ENCODE results near the gene ARFGAP2. TPM values are rescaled to one million over a fixed set of nuclear protein-coding genes. Genes with fewer than 3 reads are reported as not detected.

The ARFGAP2 gene
- polyA plus RNA-seq, 1 donor from 2014 or later, result 213 TPM

DNA sequence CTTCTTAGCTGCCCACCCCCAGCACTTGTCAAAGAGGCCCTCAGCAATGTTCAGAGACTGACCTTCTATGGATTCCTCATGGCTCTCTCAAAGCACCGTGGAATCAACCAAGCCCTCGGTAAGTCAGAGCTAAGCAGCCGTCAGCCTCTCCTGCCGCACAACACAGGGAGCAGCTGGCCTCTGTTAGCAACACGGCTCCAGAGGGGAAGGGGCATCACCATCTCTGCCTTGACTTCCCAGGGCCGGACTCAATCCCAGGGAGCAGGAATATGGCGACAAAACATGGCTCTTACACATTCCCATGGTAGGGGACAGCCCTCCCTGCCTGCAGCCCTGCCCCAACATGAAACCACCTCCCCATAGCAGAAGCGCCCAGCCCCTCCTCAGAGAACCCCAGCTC is 18.9 kb downstream of the ARFGAP2 start:
- H4K20me1 ChIP-seq (ENCODE audit: insufficient read depth), result no peaks in the 10 kb centered on the region
- H3K27ac ChIP-seq (ENCODE audit: low read length), result no peak overlapping the region
- H3K9ac ChIP-seq (ENCODE audit: low read length), result no peak overlapping the region

GRCh38 chr11:47156951-47157350 is 19.7 kb downstream of the ARFGAP2 start:
- no peaks in the 10 kb centered on the region for H3F3A ChIP-seq (ENCODE audit: insufficient read depth, low read length, poor library complexity, severe bottlenecking)
- H3K27ac ChIP-seq (ENCODE audit: low read length), result no peak overlapping the region
- H3K36me3 ChIP-seq (ENCODE audit: insufficient read depth, low read length), result no peaks in the 10 kb centered on the region
- H3K9ac ChIP-seq (ENCODE audit: low read length), result no peak overlapping the region
- no peaks in the 10 kb centered on the region for H4K20me1 ChIP-seq (ENCODE audit: insufficient read depth)
- TF ChIP-seq, protein P1, sequence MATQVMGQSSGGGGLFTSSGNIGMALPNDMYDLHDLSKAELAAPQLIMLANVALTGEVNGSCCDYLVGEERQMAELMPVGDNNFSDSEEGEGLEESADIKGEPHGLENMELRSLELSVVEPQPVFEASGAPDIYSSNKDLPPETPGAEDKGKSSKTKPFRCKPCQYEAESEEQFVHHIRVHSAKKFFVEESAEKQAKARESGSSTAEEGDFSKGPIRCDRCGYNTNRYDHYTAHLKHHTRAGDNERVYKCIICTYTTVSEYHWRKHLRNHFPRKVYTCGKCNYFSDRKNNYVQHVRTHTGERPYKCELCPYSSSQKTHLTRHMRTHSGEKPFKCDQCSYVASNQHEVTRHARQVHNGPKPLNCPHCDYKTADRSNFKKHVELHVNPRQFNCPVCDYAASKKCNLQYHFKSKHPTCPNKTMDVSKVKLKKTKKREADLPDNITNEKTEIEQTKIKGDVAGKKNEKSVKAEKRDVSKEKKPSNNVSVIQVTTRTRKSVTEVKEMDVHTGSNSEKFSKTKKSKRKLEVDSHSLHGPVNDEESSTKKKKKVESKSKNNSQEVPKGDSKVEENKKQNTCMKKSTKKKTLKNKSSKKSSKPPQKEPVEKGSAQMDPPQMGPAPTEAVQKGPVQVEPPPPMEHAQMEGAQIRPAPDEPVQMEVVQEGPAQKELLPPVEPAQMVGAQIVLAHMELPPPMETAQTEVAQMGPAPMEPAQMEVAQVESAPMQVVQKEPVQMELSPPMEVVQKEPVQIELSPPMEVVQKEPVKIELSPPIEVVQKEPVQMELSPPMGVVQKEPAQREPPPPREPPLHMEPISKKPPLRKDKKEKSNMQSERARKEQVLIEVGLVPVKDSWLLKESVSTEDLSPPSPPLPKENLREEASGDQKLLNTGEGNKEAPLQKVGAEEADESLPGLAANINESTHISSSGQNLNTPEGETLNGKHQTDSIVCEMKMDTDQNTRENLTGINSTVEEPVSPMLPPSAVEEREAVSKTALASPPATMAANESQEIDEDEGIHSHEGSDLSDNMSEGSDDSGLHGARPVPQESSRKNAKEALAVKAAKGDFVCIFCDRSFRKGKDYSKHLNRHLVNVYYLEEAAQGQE (IDR thresholded peaks at IDR 0.05; ENCODE audit: borderline replicate concordance), result no peak
- no peak for TF ChIP-seq SMC3 (conservative IDR thresholded peaks at IDR 0.05; ENCODE audit: poor library complexity)
- TF ChIP-seq RAD21 (conservative IDR thresholded peaks at IDR 0.05), result no peak
- TF ChIP-seq TAF1 (IDR thresholded peaks at IDR 0.05; ENCODE audit: low read depth), result no peak
- TF ChIP-seq, protein P2, sequence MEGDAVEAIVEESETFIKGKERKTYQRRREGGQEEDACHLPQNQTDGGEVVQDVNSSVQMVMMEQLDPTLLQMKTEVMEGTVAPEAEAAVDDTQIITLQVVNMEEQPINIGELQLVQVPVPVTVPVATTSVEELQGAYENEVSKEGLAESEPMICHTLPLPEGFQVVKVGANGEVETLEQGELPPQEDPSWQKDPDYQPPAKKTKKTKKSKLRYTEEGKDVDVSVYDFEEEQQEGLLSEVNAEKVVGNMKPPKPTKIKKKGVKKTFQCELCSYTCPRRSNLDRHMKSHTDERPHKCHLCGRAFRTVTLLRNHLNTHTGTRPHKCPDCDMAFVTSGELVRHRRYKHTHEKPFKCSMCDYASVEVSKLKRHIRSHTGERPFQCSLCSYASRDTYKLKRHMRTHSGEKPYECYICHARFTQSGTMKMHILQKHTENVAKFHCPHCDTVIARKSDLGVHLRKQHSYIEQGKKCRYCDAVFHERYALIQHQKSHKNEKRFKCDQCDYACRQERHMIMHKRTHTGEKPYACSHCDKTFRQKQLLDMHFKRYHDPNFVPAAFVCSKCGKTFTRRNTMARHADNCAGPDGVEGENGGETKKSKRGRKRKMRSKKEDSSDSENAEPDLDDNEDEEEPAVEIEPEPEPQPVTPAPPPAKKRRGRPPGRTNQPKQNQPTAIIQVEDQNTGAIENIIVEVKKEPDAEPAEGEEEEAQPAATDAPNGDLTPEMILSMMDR (IDR thresholded peaks at IDR 0.05; ENCODE audit: poor library complexity, severe bottlenecking), result no peak
- TF ChIP-seq EZH2 (IDR thresholded peaks at IDR 0.05; ENCODE audit: borderline replicate concordance, insufficient read depth, low read length, poor library complexity, severe bottlenecking), result no peak
- TF ChIP-seq POLR2AphosphoS5 (IDR thresholded peaks at IDR 0.05), result no peak
- no peak for TF ChIP-seq MXI1 (conservative IDR thresholded peaks at IDR 0.05; ENCODE audit: poor library complexity, severe bottlenecking)
- H3K4me3 ChIP-seq (ENCODE audit: low read length), result no peak overlapping the region
- H3K9me3 ChIP-seq (ENCODE audit: low read length), result no peaks in the 10 kb centered on the region
- no peaks in the 10 kb centered on the region for H3K27me3 ChIP-seq (ENCODE audit: insufficient read depth, low read depth, low read length)
- H2AFZ ChIP-seq (ENCODE audit: low read depth, low read length), result no peak overlapping the region
- H3K4me2 ChIP-seq (ENCODE audit: low read length), result no peak overlapping the region
- H3K9me2 ChIP-seq (ENCODE audit: insufficient read depth, low read length), result no peaks in the 10 kb centered on the region
- H3K79me2 ChIP-seq (replicated peaks; ENCODE audit: insufficient read depth, low read length), result no peaks in the 10 kb centered on the region

More for the DNA sequence above, 18.9 kb downstream of the ARFGAP2 start:
- no peaks in the 10 kb centered on the region for H3K27me3 ChIP-seq (ENCODE audit: insufficient read depth, low read depth, low read length)
- H3K9me2 ChIP-seq (ENCODE audit: insufficient read depth, low read length), result no peaks in the 10 kb centered on the region
- H3K79me2 ChIP-seq (replicated peaks; ENCODE audit: insufficient read depth, low read length), result no peaks in the 10 kb centered on the region
- no peaks in the 10 kb centered on the region for H3K36me3 ChIP-seq (ENCODE audit: insufficient read depth, low read length)
- H3K9me3 ChIP-seq (ENCODE audit: low read length), result no peaks in the 10 kb centered on the region
- no peak overlapping the region for H3K4me3 ChIP-seq (ENCODE audit: low read length)
- H2AFZ ChIP-seq (ENCODE audit: low read depth, low read length), result no peak overlapping the region
- H3F3A ChIP-seq (ENCODE audit: insufficient read depth, low read length, poor library complexity, severe bottlenecking), result no peaks in the 10 kb centered on the region
- TF ChIP-seq SMC3 (conservative IDR thresholded peaks at IDR 0.05; ENCODE audit: poor library complexity) (no peak), MXI1 (conservative IDR thresholded peaks at IDR 0.05; ENCODE audit: poor library complexity, severe bottlenecking) (no peak), EZH2 (IDR thresholded peaks at IDR 0.05; ENCODE audit: borderline replicate concordance, insufficient read depth, low read length, poor library complexity, severe bottlenecking) (no peak), EP300 (conservative IDR thresholded peaks at IDR 0.05; ENCODE audit: poor library complexity, severe bottlenecking) (no peak), TAF1 (IDR thresholded peaks at IDR 0.05; ENCODE audit: low read depth) (no peak), RAD21 (conservative IDR thresholded peaks at IDR 0.05) (no peak), POLR2AphosphoS5 (IDR thresholded peaks at IDR 0.05) (no peak)
- TF ChIP-seq, protein P2 (IDR thresholded peaks at IDR 0.05; ENCODE audit: poor library complexity, severe bottlenecking), result no peak
- TF ChIP-seq, protein P1 (IDR thresholded peaks at IDR 0.05; ENCODE audit: borderline replicate concordance), result no peak
- no peak overlapping the region for H3K4me2 ChIP-seq (ENCODE audit: low read length)
